Skin epidermis (tissue), 12 donors: Measurements from ENCODE around the gene LRP2.
"Not testable (repeated sequence)": the region's sequence is repeated elsewhere in the genome, so short reads cannot be mapped to it uniquely, and the experiment has no call there.

ENCODE experiments used
- H3K27ac ChIP-seq, 21 experiments: fragments of 200-600 bp; sonication (generic) in 11 of 21; one replicate each; pipeline ENCODE4 v1.5.0; 2020; ENCODE audit warnings: mild to moderate bottlenecking in 3 of 21, inconsistent platforms in 2 of 21, moderate library complexity in 2 of 21
- H3K4me3 ChIP-seq, 7 experiments: fragments of 200-600 bp; sonication (generic) in 2 of 7; one replicate each; pipeline ENCODE4 v1.5.0; 2020; ENCODE audit warnings: inconsistent platforms in 2 of 7, mild to moderate bottlenecking in 2 of 7, moderate library complexity in 1 of 7

Gene LRP2

DNA sequence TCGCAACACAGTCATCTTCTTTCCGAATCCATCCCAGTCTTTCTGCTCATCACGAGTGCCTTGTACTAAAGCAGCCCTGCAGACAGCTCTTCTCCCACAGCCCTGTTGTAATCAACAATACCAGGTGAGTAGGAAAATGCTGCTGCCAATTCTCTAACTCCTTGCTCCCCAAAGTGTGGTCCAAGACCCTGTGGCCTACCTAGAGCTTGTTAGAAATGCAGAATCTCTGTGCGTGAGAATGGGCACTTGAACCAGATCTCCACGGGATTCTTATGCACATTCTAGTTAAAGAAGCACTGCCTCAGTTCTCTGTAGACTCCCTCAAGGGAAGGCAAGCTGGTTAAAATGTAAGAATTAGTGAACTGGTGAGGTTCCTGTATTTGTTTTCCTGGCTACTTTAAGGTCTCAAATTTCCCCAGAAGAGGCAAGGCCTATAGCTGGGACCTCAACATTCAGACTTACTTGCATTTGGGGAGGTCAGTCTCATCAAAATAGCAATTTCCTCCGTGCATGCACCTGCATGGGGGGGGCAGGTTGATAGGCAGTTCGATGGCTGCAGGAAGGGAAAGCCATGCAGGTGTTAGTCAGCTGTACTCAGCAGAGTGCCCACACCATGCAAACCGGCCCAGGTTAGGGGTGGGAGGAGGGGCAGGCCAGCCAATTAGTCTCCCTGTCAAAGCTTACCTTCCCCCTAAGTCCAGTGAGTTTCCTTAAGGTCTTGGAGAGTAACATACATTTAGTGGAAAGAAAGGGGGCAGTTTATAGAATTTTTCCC lies 222.2 kb downstream of the LRP2 start:
- H3K27ac ChIP-seq = no peak overlapping the region
- H3K4me3 ChIP-seq = no peak overlapping the region

DNA sequence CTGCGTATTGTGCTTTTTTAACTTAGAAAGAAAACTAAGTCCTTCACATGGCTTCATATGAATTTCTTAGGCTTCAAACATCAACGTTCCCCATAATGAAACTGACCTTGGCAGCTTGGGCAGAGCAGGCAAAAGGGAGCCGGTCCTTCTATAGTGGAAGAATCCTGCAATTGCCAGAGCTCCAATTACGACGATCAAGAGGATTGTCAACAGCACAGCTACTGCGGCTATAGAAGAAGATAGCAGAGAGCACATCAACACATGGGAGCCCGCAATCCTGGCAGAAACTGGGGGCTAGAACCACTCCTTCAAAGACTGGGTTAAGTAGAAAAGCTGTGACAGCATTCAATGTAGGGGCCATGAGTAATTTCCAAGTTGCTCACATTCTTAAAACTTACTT lies 223.2 kb downstream of the LRP2 start:
- Histone ChIP-seq H3K27ac (no peak overlapping the region), H3K4me3 (no peak overlapping the region)

DNA sequence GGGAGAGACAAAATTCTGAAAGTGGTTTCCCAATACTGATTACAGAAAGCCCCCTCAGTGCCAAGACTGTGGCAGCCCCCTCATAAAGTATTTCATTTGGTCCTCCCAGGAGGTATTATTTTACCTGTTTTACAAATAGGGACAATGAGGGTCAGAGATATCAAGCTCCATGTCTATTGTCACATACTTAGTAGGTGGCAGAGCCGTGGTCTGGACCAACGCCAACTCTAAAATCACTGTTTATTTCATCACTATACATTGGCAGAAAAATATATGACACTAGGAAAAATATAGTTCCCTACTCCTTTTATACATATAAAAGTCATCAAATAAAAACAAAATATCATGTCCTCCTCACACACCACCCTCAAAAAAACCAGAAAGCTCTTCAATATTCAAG lies 224.4 kb downstream of the LRP2 start:
- Histone ChIP-seq H3K27ac (no peak overlapping the region), H3K4me3 (no peak overlapping the region)

DNA sequence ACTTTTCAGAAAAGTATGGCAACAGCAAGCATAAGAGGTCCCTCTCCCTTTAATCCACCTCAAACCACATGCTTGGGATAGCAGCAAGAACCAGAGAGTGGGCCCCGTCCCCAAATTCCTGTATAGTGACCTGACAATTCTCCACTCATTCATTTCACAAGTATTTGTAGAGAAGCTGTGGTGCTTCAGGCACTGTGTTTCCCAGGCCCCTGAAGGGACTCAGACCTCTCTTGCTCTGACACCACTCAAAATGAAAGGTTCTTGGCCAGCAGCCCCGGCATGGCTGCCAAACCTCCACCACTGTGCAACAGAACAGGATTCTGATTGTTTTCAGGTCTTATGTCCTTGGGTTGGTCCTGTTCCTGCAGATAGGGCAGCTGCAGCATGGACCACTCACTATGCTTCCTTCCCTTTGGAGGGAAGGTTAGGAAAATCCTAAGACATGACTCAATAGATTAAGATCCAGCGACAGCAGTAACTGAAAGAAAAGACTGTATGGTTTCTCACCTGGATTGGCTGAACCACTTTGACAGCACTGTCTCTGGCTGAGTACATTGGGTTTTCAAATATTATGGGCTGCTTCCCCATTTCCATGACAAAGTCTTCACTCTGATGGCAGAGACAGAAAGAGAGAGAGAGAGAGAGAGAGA lies 225.3 kb downstream of the LRP2 start:
- no peak overlapping the region for H3K4me3 ChIP-seq
- no peak overlapping the region for H3K27ac ChIP-seq

DNA sequence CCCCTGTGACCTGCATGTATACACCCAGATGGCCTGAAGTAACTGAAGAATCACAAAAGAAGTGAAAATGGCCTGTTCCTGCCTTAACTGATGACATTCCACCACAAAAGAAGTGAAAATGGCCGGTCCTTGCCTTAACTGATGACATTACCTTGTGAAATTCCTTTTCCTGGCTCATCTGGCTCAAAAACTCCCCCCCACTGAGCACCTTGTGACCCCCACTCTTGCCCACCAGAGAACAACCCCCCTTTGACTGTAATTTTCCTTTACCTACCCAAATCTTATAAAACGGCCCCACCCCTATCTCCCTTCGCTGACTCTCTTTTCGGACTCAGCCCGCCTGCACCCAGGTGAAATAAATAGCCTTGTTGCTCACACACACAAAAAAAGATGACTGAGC lies 225.9 kb downstream of the LRP2 start:
- not testable (repeated sequence) for H3K4me3 ChIP-seq, H3K27ac ChIP-seq

DNA sequence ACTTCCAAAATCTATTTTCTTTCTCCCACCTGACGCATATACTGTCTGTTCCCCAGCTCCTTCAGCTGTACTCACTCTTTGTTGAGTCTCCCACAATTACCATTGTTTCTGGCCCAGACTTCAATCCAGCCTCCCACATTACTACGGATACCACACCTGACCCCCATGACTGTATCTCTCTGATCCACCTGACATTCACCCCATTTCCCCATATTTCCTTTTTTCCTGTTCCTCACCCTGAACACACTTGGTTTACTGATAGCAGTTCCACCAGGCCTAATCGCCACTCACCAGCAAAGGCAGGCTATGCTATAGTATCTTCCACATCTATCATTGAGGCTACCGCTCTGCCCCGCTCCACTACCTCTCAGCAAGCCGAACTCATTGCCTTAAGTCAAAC lies 228.1 kb downstream of the LRP2 start:
- H3K27ac ChIP-seq, H3K4me3 ChIP-seq: not testable (repeated sequence)

DNA sequence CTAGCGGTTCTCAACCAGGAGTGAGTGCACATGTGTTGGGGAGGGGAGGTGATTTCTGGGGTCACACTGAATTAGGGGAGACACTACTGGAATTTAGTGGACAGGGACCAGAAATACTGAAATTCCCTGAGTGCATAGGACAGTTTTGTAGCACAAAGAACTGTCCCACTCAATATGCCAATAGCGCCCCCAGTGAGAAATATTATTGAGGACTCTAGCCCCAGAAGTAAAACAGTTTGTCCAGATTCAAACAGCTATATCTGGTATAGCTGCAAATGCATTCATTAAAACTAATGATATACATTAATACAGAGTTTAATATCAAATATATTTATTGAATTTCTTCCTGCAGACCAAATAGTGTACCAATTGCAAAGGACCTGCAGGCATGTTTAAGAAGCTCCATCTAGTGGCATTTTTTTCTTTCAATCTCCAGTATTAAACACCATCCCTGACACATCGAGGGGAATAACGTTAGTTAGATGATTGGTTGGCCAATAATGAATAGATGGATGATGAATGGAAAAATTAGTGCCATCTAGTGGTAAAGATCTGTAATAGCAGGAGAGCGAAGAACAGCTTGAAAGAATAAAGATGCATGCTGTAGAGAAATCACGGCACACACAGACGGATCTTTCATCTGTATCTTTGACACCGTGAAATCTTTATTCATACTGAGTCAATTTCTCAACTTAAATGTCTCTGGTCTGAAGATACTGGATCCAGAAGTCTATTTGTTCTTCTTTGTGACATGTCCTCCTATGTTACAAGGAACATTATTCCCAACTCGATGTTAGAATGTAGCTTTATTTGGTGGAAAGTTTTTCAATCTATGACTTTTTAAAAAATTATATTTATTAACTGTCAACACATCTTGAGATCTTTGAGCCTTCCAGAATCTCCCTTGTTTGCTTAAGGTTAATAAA lies 230.5 kb downstream of the LRP2 start:
- Histone ChIP-seq H3K27ac (no peak overlapping the region), H3K4me3 (no peak overlapping the region)

DNA sequence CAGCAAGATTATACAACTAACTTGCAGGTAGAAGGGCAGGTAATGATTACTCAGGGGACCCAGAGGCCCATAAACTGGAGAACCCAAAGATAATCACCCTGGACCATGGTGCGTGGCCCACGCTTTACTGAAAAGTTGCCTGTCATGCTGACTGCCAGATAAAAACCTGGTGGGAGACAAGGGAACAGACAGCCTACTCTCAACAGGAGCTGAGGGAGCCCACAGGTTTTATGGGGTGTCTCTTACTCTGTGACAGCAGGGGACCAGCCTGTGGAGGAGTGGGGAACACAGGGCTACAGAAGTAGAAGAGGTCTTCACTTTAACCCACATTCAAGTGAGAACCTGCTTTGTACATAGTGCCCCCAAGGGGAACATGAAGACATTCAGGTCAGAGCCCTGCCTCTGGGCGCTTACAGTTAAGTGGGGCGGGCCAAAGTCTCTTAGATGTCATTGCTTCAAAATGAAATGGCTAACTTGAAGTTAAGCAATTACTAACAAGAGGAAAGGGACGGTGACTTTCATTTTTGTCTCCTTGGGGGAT lies 232.6 kb downstream of the LRP2 start:
- no peak overlapping the region for H3K27ac ChIP-seq
- H3K4me3 ChIP-seq = no peak overlapping the region

DNA sequence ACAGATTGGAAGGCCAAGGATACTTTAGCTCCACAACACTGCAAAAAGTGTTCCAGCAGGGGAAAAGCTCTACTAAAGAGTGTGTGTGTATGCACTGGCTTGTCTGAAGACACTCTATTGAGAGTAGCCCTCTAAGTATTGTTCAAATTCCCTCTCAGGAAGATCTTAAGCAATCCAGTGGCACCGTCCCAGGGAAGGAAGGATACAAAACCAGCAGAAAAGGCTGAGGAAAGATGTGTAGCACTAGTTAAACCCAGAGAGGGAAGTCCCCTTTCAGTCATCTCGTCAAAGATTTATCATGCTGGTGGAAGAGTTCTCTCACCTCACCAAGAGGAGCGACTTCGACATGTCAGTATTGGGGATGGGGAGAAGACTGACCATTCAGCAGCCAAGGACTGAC lies 242.5 kb downstream of the LRP2 start:
- peak overlapping the region in 1 of 21 experiments; percentile 10 for H3K27ac ChIP-seq
- H3K4me3 ChIP-seq = no peak overlapping the region

DNA sequence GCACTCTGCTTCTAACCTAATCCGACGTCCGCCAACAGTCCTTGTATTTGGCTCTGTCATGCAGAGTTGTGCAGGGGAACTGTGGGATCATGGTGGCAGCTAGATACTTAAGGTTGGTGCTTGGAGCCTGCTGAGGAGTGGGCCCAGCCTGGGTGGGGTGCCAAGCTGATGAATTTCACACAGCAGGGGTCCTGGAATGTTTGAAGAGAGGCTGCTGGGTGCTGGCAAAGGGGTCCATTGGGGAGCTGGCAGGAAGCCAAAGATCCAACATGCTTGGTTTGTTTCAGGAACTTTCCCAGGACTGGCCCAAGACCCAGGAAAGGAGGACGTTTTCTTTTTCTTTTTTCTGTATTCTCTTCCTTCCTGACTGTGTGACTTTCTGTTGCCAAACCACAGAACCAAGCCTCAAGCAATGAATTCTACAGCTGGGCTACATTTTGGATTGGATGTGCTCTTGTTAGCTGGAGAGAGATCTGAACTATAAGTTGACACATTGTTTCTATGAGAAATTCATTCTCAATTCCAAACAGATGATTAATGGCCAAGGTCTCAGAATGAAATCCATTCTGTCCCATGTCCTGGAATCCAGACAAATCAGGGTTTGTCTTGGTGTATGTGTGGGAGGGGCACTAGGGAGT lies 243.1 kb downstream of the LRP2 start:
- Histone ChIP-seq H3K27ac (peak overlapping the region in 1 of 21 experiments; percentile 10), H3K4me3 (no peak overlapping the region)

DNA sequence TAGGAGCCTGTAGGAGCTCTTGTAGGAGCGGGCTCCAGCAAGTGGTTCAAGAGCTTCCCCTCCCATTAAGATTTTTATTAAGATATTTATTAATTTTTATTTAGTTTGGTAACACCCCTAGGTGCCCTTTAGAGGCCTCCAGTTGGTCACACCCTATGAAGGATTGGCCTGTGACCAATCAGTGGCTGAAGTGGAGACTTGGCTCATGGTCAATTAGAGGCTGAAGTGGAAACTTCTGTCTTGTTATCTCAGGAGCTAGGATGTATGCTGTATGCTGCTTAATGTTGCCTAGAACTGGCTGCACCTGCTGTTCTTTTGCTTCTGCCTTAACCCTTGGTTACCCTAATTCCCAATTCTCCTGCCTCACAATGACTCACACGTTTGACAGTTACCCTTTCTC lies 244.3 kb downstream of the LRP2 start:
- Histone ChIP-seq H3K27ac (no peak overlapping the region), H3K4me3 (no peak overlapping the region)

DNA sequence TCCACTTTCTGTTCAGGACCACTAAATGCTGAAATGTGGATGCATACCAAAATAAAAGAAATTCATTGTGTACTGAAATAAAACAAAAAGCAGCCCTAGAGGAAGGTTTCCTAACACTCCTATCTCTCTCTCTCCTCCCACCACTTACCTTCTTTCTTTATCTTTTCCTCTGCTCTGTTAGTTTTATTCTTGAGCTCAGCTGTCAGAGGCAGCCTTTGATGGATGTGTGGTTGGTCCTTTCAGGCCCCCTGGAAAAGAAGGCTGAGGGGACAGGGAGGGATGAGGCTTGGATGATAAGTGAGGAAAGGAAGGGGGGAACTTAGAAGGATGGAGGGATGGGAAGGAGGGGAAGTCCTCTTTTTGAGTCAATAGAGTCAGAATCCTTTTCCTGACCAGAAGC lies 245.3 kb downstream of the LRP2 start:
- no peak overlapping the region for H3K27ac ChIP-seq
- H3K4me3 ChIP-seq = no peak overlapping the region

DNA sequence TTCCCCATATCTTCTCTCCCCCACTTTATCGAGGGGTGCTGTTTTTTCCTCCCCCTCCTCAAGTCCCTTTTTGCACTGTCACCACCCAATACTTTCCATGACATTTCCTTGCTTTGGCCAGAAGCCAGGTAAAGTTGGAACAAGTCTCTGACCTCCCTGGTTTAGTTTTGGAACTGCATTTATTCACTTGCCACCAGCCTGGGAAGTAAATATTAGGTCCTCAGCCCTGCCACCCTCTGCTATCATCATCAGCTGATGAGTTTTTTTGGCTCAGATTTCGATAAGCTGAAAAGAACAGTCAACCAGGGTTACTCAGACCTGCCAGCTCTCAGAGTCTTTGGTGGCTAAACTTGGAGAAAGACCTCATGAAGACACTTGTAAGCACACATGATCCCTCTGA lies 246.0 kb downstream of the LRP2 start:
- no peak overlapping the region for H3K4me3 ChIP-seq
- no peak overlapping the region for H3K27ac ChIP-seq

DNA sequence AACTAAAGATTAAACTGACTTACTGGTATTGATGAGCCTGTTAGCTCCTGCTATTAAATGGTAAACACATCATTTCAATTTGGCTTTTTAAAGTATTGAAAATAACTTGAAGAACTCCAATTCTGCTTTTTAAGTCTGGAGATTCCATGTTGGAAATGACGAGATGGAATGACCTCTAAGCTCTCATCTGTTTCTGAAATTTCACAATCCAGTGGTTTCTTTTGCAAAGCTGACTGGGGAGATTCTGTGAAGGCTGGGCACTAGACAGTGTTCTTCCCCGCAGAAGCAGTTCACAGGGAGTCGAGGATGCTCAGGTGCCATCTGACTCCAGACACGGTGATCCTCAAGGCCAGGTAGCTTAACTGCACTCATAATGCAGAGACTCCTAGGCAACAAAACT lies 248.3 kb downstream of the LRP2 start:
- Histone ChIP-seq H3K4me3 (no peak overlapping the region), H3K27ac (no peak overlapping the region)

DNA sequence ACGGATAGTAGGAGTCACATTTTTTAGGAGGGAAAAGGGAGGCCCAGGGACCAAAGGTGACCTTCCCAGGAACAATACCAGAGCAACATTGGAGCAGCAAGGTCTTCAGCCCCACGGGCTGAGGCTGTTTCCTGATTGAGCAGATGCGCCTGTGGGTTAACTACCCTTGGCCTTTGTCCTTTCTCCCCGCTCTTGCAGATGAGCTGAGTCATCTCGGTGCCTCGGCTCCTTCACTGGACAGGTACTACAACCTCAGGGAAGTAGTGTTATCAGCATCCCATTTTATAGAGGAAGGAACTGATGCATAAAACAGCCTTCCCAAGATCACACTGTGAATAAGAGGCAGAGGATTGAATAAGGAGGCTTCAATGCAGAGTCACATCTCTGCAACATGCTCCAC lies 249.5 kb downstream of the LRP2 start:
- H3K4me3 ChIP-seq = no peak overlapping the region
- no peak overlapping the region for H3K27ac ChIP-seq

DNA sequence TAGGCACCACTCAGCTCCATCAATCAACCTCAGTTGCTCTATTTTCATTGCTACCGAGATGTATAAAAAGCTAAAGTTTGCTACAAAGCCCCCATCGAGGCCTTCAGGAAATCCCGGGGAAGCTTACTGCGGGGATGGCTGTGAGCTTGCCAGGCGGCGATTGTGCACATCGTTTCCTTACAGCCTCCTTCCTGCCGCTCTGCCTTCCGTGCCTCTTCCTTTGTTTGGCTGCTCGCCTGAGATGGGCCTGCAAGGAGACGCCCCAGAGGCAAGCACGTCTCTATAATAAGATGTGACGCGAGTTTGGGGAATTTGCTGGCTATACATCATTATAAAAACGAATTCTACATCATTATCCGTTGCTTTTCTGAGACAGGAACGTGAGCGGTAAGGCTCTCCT lies 251.4 kb downstream of the LRP2 start:
- H3K4me3 ChIP-seq = no peak overlapping the region
- H3K27ac ChIP-seq = no peak overlapping the region

DNA sequence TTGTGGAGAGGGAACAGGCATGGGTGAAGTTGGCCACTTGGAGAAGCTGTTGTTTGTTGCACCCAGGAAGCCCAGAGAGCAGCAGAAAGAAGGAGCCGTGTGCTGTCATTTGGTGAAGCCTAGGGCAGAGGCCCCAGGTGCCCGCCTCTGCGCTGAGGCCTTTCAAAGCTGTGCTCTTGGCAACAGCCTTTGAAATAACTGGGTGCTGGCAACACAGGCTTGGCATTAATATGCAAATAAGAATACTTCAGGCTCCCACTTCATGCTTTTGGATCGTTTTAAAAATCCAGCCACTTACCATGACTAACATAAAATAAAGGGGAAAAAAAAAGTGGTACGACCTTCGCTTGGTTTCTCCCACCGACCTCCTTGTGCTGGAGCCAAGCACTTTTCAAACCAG lies 251.9 kb downstream of the LRP2 start:
- Histone ChIP-seq H3K27ac (peak overlapping the region in 1 of 21 experiments; percentile 1), H3K4me3 (no peak overlapping the region)

DNA sequence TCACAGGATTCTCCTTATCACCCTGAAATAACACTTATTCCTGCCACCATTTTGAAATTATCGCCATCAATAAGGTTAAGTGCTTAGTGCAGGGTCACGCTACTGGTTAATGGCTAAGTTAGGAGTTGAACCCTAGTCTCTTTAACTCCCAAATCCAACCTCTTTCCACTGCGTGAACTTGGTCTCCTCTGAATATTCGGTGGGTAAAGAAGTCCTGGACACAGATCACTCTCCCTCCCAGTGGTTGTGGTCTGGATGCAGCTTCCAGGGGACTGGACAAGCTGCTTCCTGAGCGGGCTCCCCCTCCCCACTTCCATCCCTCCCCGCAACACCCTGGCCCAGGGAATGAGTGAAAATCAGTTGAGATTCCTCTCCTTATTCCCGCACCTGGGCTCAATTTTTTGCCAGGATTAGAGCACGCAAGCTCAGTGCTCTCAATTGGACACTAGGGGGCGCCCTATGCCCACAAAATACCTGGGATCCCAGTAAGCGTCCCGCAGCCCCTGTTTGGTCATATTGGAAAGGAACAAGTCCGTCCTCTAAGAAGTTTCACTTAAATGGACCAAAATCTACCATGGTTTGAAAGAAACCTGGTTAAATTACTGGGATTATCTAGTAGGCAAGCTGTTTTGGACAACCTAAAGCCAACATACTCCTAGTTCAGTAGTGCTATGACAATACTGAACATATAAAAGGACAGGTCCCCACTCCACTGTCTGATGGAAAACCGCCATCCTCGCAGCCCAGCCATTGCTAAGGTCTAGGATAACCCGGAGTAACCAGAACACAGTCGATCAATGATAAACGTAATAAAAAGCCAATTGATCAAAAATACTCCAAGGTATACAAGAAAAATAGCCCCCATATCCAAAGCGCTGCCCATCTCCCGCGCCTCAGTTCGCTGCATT lies 252.6 kb downstream of the LRP2 start:
- peak overlapping the region in 1 of 21 experiments; percentile 75 for H3K27ac ChIP-seq
- H3K4me3 ChIP-seq = no peak overlapping the region
